A204.1 (cell line): Measurements from ENCODE around the gene STK16.
"Not testable (repeated sequence)": the region's sequence is repeated elsewhere in the genome, so short reads cannot be mapped to it uniquely, and the experiment has no call there.

Experiments used
- FAIRE-seq: peaks from 2 replicates; lab custom pipeline; 2012; peaks lifted over from hg19 to GRCh38; lab: Jason Lieb, UNC

The STK16 gene

GRCh38 chr2:219244789-219245147 is 511 bp upstream of the STK16 start:
- no peak for FAIRE-seq

- FAIRE-seq = no peak
Measured at GRCh38 chr2:219245899-219246230, 586 bp downstream of the STK16 start.

- FAIRE-seq = no peak
Measured at GRCh38 chr2:219246559-219246958, 1.3 kb downstream of the STK16 start.

GRCh38 chr2:219247678-219248642 is 2.7 kb downstream of the STK16 start:
- no peak for FAIRE-seq

GRCh38 chr2:219248845-219249202 is 3.5 kb downstream of the STK16 start:
- no peak for FAIRE-seq

- no peak for FAIRE-seq
Measured at GRCh38 chr2:219249203-219249980, 4.1 kb downstream of the STK16 start.

GRCh38 chr2:219250049-219250781 is 4.9 kb downstream of the STK16 start:
- no peak for FAIRE-seq

- no peak for FAIRE-seq
Measured at GRCh38 chr2:219251656-219252055, 6.4 kb downstream of the STK16 start.

- no peak for FAIRE-seq
Measured at GRCh38 chr2:219252084-219252483, 6.8 kb downstream of the STK16 start.

GRCh38 chr2:219252570-219252899 is 7.3 kb downstream of the STK16 start:
- no peak for FAIRE-seq

- FAIRE-seq = no peak
Measured at GRCh38 chr2:219252900-219253752, 7.8 kb downstream of the STK16 start, which contains the start of gene TUBA4B. TUBA4B (plus strand) TSS chr2:219253243; CDS start chr2:219253408, 165 bp downstream.

GRCh38 chr2:219253753-219254589 is 8.7 kb downstream of the STK16 start, which contains the start of gene TUBA4A:
TUBA4A (minus strand) TSS chr2:219253918; CDS start chr2:219253858, 60 bp downstream.
- no peak for FAIRE-seq

GRCh38 chr2:219254590-219255201 is 9.4 kb downstream of the STK16 start:
- FAIRE-seq = no peak

GRCh38 chr2:219258942-219259341 is 13.7 kb downstream of the STK16 start:
- not testable (repeated sequence) for FAIRE-seq

GRCh38 chr2:219261024-219261855 is 16.0 kb downstream of the STK16 start:
- FAIRE-seq = no peak

GRCh38 chr2:219266232-219266631 is 21.0 kb downstream of the STK16 start:
- no peak for FAIRE-seq

- no peak for FAIRE-seq
Measured at GRCh38 chr2:219266886-219267285, 21.6 kb downstream of the STK16 start.

GRCh38 chr2:219268294-219268693 is 23.0 kb downstream of the STK16 start:
- FAIRE-seq = no peak

GRCh38 chr2:219269362-219270054 is 24.2 kb downstream of the STK16 start:
- no peak for FAIRE-seq
